Stimulated activated naive CD4-positive, alpha-beta T cell treated with Interleukin-2 at 50 U/mL for 16 hours (primary cell): Measurements from ENCODE around the gene NT5DC1.
"Not testable (repeated sequence)": the region's sequence is repeated elsewhere in the genome, so short reads cannot be mapped to it uniquely, and the experiment has no call there.

ENCODE experiments used
- DNase-seq: peaks from one replicate; lab custom pipeline; 2025; lab: John Stamatoyannopoulos, UW

Gene NT5DC1

DNA sequence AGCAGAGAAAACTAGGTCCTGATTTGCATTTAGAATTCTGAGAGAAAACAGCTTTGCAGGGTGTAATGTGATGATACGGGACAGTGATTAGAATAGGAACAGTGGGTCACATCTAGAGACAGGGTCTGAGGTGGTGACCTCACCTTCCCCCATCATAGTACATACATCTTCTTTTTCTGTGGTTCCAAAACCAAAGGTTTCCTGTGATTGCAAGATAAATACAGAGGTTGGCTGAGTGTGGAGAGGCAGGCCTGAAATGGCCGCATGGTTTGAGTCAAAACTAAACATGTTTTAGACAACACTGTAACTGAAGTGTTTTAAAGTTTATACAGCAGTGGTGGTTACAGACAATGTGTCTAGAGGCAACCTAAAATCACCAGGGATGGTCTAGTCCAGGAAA lies 10.4 kb upstream of the NT5DC1 start:
- no peak for DNase-seq

DNA sequence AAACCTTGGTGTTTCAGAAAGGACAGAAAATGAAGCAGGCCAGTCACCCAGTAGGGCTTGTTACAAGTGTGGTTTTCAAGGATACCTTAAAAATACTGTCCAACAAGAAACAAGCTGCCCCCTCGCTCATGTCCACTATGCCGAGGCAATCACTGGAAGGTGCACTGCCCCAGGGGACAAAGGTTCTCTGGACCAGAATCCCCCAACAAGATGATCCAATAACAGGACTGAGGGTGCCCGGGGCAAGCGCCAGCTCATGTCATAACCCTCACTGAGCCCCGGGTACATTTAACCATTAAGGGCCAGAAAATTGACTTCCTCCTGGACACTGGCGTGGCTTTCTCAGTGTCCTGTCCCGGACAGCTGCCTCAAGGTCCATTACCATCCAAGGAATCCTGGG lies 6.6 kb upstream of the NT5DC1 start:
- DNase-seq = no peak

DNA sequence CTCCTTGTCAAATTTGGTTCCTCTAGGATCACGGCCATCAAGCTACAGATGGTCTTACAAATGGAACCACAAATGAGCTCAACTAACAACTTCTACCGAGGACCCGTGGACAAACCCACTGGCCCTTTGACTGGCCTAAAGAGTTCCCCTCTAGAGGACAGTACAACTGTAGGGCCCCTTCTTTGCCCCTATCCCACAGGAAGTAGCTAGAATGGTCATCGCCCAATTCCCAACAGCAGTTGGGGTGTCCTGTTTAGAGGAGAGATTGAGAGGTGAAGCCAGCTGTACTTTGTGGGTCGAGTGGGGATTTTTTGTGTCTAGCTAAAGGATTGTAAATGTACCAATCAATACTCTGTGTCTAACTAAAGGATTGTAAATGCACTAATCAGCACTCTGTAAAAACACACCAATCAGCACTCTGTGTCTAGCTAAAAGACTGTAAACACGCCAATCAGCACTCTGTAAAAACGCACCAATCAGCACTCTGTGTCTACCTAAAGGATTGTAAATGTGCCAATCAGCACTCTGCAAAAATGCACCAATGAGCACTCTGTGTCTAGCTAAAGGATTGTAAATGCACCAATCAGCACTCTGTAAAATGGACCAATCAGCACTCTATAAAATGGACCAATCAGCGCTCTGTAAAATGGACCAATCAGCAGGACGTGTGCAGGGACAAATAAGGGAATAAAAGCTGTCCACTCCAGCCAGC lies 4.4 kb upstream of the NT5DC1 start:
- DNase-seq = not testable (repeated sequence)

DNA sequence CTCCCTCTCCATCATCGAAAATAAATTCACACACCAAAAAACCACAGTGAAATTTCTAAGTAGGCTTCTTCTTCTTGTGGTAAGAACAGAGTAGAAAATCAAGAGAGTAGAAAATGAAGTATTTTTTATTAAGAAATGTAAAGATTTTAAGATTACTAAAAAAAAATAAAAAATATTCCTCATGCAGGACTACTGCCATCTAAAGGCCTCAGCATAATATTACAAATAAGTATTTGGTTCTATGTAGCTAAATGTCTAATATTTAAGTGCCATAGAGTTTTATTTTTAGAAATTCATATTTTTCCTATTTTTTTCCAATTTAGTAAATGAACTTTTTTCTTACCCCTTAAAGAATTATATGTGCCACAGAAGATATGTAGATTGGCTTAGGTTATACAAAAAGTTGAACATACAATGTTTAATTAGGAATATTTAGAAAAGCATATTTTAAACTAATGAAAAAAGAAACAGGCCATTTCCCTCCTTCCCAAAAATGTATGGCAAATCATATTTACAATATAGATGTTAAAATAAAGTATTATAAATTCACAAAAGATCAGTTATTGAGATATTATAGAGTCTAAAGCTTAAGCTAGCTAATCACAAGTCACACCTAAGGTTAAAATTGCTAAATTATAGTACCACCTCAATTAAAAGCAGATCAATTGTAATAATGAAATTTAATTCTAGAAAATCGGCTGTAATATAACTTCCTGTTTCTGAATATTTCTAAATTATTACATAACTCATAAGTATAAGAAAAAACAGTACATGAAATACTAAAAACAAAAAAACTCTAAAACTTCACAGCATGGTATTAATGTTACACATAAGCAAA lies 3.5 kb upstream of the NT5DC1 start:
- DNase-seq = no peak

GRCh38 chr6:116099036-116099435 lies 1.6 kb upstream of the NT5DC1 start:
- DNase-seq = no peak

DNA sequence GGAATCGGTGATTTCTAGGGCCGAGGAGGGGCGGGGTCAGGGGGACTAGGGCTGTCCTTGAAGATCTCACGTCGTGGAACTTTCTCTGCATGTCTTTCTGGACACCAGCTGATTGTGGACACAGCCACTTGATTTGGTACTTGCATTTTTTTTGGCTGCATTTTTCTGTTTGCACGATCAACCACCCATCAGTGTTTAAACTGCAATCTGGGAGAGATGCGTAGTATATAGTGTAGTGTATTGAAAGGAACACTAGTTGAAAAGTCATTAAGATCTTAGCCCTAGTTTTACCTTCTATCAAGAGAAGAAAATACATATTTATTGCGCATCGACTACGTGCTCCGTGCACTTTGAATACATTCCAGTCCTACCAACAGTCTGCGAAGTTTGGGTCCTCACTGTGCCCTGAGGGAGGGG lies 657 bp downstream of the NT5DC1 start:
- no peak for DNase-seq

GRCh38 chr6:116101790-116102189 lies 1.1 kb downstream of the NT5DC1 start:
- DNase-seq = no peak

DNA sequence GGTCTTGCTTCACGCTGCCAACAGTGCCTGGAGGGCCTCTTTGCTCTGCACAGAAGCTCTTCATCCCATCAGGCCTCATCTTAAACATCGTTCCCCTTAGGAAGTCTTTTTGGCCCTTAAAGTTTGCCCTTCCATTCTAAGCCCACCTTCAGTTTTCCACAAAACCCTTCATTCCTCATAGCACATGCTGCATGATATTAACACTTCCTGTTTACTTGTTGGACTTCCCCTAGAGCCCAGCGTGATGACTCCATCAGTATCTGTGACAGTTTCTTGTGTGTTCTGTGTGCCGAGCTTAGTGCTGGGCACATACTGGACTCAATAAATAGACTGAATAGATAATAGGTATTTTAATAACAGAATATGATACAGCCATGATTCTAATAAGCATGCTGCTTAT lies 2.2 kb downstream of the NT5DC1 start:
- no peak for DNase-seq

GRCh38 chr6:116104636-116105035 lies 4.0 kb downstream of the NT5DC1 start:
- no peak for DNase-seq

GRCh38 chr6:116105247-116105646 lies 4.6 kb downstream of the NT5DC1 start:
- no peak for DNase-seq

GRCh38 chr6:116106146-116106545 lies 5.5 kb downstream of the NT5DC1 start:
- DNase-seq = no peak

GRCh38 chr6:116108836-116109235 lies 8.2 kb downstream of the NT5DC1 start:
- DNase-seq = no peak

DNA sequence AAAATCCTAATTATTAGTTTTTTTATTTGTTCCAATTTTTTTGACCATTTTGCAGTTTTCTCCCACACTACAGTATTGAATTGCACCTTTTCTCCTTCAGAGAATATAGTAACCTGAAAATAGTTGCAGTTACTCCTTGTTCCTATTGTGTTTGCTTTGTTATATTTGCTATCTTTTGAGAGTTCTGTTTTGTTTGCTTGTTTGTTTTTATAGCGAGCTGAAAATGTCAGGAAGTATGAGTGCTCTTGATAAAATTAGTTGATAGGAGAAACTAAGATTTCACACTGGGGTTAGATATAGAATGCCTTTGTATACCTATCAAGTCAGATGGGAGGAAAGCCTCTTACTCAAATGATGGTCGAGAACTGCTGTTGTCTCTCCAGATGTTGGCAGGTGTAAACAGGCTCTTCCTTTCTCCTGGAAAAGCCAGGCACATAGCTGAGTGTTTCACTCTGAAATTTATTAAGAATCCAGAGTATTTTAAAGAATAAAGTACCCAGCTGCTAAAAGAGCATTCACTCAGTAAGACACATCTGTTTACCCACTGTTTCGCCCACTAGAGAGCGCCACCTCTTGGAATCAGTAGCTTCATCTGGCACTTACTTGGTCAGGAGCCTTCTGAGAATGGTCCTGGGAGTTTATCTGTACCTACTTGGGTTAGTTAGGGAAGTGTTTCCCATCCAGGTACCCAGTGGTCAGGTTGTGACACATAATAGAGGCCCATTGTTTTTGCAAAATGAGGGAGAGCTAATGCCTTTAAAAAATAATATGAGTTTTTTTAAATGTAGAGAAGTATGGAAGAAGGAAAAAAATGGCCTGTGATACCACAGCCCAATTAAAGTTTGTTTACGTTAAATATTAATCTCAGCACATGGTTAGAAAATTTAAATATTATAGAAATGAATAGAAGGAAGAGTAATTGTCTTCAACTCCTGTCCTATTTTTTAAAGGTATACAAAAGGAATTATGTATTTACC lies 11.2 kb downstream of the NT5DC1 start:
- DNase-seq = no peak

DNA sequence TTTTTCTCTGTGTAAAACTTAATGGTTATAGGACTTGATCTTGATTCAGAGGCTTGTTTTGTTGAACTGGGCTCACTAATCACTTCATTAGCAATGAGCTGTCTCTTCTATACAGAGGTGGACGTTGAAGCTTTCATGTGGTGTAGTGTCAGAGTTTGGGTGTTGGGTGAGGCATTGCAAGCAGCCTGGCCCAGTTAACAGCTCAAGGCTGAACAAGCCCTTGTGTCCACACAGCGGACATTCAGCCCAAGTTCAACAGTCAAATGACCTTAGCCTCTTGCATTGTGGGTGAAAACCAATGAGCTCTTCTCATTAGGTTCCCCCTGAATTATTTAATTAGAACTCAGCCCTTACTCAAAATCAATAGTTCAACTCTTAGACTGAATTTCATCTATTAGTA lies 12.7 kb downstream of the NT5DC1 start:
- DNase-seq = no peak

DNA sequence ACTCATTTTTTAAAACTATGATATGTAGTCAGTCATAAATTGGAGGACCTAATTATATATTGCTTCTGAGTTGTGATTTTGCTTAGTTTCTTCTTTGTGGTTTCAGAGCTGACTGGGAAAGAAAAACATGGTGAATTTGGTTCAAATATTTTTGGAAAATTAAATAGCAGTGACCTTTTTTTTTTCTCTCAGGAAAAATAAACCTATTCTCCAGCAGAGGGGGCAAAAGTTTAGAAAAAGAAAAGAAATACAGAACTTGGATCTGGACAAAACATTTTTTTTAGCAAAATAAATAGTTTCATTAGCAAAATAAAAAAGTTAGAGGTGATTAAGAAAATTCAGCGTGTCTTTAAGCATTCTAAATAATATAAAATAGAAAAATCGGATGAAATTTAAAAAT lies 15.1 kb downstream of the NT5DC1 start:
- no peak for DNase-seq

DNA sequence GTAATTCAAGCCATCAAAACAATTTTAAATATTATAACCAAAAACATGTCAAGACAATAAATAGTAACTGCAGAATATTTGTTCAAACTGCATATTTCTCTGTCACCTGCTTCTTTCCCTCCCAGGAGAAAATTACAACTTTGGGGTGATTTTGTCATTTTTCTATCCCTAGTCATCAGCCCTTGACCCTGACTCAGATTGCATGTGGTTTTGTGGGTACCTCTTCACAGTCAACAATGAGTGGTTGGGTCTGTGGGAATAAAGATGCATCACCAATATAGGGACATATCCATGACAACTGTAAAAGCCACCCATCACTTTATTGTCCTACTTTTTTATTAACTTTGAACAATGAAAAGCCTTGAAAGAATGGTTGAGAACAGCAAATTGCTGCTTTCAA lies 18.0 kb downstream of the NT5DC1 start:
- no peak for DNase-seq

DNA sequence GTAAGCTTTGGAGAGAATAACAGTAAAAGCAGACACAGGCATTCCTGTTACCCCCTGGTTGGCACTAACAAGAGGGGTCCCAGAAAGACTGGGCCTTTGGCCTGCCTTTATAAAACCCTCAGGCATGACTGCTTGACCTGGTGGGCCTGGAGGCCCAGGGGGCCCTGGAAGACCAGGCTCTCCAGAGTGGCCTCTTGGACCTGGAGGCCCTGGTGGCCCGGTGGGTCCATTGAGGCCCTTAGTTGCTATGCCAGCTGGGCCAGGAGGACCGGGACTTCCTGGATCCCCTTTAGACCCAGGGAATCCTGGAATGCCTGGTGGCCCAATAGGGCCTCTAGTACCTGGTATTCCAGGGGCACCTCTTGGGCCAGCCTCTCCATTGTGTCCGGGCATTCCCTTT lies 19.8 kb downstream of the NT5DC1 start:
- no peak for DNase-seq

- no peak for DNase-seq
These were observed 25.4 kb downstream of the NT5DC1 start, which contains the start of gene COL10A1 for GRCh38 chr6:116126032-116126431. COL10A1 (minus strand) TSS chr6:116126132; CDS start chr6:116125492, 640 bp downstream.

DNA sequence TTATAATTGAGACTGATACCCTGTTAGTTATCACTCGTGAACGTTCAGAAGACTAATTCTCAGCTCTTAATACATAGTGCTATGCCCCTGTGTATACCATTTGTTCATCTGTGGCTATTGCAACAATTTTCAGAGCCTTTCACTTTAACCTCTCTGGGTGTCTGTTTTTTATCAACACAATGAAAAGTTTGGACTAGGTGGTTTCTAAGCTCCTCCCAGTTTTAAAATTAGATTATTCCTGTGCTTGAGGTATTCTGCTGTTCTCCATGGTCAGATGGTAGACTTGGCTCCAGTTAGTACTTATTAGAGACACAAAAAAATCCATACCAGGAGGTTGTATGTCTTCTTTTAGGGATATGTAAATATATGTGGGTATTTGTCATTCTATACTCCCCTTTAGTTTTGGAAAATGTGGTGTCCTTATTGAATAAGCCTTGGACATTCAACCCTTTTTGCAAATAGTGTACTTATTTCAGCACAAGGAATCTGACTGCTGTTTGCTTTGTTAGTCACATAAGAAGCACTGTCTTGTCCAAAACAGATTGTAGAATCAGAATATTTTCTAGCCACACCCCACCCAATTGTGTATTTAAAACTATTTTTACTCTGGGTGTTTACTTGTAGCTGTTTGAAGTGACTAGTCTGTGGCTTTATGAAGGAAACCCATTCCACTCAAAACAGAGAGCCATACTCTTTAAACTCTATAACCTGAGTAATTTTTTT lies 27.3 kb downstream of the NT5DC1 start:
- DNase-seq = no peak

- DNase-seq = no peak
These were observed 32.8 kb downstream of the NT5DC1 start for GRCh38 chr6:116133453-116133852.

GRCh38 chr6:116136373-116136772 lies 35.7 kb downstream of the NT5DC1 start:
- no peak for DNase-seq

DNA sequence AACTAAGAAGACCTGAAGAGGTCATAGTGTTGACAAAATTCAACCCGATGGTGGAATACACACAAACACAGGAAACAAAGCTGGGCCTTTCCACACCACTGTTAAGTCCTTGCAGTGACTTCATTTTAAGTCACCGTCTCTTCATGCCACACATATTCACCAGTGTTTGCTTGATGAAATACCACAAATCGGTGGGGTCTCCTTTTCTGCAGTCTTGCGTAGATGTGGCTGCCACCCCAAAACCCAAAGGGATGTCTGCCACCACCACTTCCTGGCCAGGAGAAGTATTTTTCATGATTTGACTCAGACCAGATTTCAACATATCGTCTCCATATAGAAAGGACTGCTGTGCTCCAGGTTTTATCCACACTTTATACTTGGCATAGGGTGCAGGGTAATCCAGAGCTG lies 36.3 kb downstream of the NT5DC1 start:
- DNase-seq = no peak
